OCI-LY1 (cell line): ENCODE results near the gene MCRS1.

Experiments
- CTCF ChIP-seq: fragments of 200-600 bp; sonication (generic), shearing (Covaris generic); IDR thresholded peaks from 2 replicates; pipeline ENCODE4 v1.5.1; 2017; ENCODE audit warnings: mild to moderate bottlenecking, antibody characterized with exemption, low read length, moderate library complexity, mixed read lengths
- EZH2 ChIP-seq: fragments of 200-600 bp; sonication (generic), shearing (Covaris generic); IDR thresholded peaks from 2 replicates; pipeline ENCODE4 v1.8.0; 2017; ENCODE audit warnings: borderline replicate concordance, mixed run types, mild to moderate bottlenecking, antibody characterized with exemption, low read length, moderate library complexity, mixed read lengths

- TF ChIP-seq CTCF (no peak), EZH2 (no peak)
Observed at GRCh38 chr12:49568442-49569162, 660 bp upstream of the MCRS1 start.
